ENCODE data around the gene ST14.
"Not testable (repeated sequence)": the region's sequence is repeated elsewhere in the genome, so short reads cannot be mapped to it uniquely, and the experiment has no call there.

ST14 gene

DNA sequence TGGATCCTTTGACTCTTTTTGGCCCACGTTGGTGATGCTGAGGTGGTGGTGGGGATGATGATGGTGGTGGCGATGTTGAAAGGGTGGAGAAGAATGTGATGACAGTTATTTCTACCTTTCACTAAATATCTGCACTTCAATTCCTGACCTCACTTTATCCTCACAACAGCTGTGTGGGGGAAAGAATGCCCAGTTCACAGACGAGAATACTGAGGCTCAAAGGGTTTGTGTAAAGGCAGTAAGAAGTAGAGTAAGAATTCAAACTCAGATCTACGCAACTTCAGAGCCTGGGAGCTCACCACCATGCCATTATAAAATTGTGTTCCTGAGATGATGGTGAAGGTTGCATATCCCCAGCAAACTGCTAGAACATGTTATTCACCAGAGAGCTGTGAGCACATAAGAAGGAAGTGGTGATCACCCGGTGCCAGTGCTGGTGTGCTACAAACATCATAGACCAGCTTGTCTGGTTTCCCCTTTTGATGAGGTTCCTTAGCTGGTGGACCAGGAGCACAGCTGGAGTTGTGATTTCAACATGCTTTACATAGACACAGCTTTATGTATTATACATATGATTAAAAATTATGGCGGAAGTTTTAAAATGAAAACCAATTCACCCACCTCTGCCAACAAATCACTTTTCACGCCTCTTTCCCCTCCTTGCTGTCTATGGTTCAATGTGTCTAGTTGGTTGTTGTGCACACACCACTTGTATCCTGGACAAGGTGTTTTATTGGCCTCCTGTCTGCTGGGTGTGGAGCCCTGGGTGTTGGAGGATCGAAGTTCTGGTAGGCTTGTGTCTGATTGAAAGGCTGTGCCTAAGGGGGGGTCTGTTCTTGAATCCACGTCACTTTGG, 6.2 kb downstream of the ST14 start:
- CTCF ChIA-PET, result interaction anchor here (1.1 kb wide), 1 partner anchor 14 kb away, joined by 3 read pairs; no protein-coding TSS in a partner anchor
- POLR2A ChIA-PET, result no interaction called here
- TF ChIP-seq, protein P1, sequence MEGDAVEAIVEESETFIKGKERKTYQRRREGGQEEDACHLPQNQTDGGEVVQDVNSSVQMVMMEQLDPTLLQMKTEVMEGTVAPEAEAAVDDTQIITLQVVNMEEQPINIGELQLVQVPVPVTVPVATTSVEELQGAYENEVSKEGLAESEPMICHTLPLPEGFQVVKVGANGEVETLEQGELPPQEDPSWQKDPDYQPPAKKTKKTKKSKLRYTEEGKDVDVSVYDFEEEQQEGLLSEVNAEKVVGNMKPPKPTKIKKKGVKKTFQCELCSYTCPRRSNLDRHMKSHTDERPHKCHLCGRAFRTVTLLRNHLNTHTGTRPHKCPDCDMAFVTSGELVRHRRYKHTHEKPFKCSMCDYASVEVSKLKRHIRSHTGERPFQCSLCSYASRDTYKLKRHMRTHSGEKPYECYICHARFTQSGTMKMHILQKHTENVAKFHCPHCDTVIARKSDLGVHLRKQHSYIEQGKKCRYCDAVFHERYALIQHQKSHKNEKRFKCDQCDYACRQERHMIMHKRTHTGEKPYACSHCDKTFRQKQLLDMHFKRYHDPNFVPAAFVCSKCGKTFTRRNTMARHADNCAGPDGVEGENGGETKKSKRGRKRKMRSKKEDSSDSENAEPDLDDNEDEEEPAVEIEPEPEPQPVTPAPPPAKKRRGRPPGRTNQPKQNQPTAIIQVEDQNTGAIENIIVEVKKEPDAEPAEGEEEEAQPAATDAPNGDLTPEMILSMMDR (IDR thresholded peaks at IDR 0.05; ENCODE audit: control extremely low read depth, extremely low read depth, low read depth, missing control alignments), result no peak
- DNase-seq (ENCODE audit: extremely low spot score), result no peak

DNA sequence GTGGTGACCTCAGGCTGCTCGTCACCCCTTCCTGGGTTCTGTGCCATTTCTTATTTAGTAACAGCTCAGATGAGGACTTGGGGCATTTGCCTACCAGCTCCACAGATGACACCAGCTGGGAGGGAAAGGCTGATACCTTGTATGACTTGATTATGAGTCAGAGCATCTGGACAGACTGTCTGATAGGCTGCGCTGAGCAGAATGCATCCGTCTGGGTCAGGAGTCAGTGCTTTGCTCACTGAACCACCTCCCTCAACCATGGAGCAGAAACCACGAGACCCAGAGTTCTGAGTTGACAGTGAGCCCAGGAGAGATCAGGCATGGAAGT, 6.8 kb downstream of the ST14 start:
- TF ChIP-seq, protein P1 (IDR thresholded peaks at IDR 0.05; ENCODE audit: control extremely low read depth, extremely low read depth, low read depth, missing control alignments), result no peak
- ChIA-PET POLR2A (no interaction called here), CTCF (interaction anchor here (1.1 kb wide), 1 partner anchor 13 kb away, joined by 3 read pairs; no protein-coding TSS in a partner anchor)
- DNase-seq (ENCODE audit: extremely low spot score), result no peak

DNA sequence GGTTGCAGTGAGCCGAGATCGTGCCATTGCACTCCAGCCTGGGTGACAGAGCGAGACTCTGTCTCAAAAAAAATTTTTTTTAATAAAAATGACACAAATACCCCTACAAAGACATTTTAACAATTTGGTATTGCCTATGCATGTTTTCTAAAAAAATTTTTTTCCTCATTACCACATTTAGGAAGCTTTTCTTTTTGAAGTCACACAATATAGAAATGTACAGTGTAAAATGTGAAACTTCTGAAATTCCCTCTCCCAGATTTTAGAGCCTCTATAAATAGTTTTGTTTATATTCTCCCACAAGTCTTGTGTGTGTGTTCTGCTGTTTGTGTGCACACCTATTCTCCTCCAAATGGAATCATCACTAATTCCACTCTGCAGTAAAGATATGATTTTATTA, 7.6 kb downstream of the ST14 start:
- ChIA-PET POLR2A (no interaction called here), CTCF (no interaction called here)
- TF ChIP-seq, protein P1 (IDR thresholded peaks at IDR 0.05; ENCODE audit: control extremely low read depth, extremely low read depth, low read depth, missing control alignments), result no peak
- DNase-seq (ENCODE audit: extremely low spot score), result no peak

DNA sequence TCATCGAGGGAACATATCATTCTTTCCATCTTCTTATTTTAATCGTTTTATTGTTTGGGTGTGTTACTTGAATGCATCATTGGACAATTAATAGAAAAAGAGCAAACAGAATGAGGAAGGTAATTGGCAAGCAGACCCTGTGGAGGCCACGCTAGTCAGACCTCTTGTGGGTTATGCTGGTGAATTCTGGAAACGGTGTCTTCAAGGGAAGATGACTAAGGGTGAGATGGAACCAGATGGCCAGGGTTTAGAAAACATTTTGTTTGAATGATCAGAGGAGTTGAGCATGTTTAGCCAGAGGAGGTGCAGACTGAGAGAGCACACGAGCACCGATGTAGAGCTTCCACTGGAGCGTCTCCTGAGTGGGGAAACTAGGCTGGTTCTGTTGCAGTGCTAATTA, 8.5 kb downstream of the ST14 start:
- CTCF ChIA-PET, result no interaction called here
- POLR2A ChIA-PET, result no interaction called here
- no peak for DNase-seq (ENCODE audit: extremely low spot score)
- TF ChIP-seq, protein P1 (IDR thresholded peaks at IDR 0.05; ENCODE audit: control extremely low read depth, extremely low read depth, low read depth, missing control alignments), result no peak

DNA sequence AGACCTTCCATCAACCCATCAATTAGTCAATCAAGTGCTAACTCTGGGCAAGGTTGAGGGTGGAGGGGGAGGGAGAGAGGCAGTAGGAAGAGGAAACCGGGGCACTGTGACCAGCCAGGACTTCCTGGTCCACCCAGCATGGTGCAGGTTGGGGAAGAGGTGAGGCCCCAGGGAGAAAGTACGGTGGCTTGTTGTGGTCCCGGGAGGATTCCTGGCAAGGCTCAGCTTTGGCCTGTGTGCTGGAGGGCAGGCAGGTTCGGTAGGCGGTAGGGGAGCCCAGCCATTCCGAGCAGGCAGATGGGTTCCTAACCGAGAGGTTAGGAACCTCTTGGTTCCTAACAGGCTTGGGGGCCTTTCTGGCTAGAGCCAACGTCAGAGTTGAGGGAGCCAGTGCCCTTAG, 10.8 kb downstream of the ST14 start:
- TF ChIP-seq, protein P1 (IDR thresholded peaks at IDR 0.05; ENCODE audit: control extremely low read depth, extremely low read depth, low read depth, missing control alignments), result no peak
- ChIA-PET POLR2A (no interaction called here), CTCF (no interaction called here)
- DNase-seq (ENCODE audit: extremely low spot score), result no peak

DNA sequence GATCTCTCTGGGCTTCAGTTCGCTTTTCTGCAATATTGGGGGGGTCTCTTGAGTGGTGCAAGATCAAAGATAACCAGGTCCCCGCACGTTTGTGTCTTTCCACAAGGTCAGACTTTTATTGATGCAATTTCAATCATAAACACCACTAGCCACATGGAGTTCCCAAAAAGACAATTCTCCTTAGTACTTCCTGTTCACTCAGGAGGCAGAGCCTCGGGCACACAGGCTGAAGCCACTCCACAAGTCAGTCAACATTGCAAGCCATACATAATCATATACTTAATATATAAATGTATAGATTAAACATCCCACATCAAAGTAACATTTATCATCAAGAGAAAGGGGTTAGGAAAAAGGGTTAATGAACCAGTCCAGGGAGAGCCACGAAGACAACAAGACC, 12.0 kb downstream of the ST14 start:
- CTCF ChIA-PET, result no interaction called here
- no peak for DNase-seq (ENCODE audit: extremely low spot score)
- POLR2A ChIA-PET, result no interaction called here
- TF ChIP-seq, protein P1 (IDR thresholded peaks at IDR 0.05; ENCODE audit: control extremely low read depth, extremely low read depth, low read depth, missing control alignments), result no peak

DNA sequence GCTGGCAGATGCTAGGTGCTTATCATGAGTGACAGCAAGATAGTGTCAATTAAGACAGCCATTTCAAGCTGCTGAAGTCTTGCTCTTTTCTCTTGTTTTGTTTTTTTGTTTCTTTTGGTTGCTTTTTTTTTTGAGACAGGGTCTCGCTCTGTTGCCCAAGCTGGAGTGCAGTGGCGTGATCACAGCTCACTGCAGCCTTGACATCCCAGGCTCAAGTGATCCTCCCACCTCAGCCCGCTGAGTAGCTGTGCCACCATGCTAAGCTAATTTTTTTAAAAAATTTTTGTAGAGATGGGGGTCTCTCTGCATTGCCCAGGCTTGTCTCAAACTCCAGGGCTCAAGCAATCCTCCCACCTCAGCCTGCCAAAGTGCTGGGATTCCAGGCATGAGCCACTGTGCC, 12.4 kb downstream of the ST14 start:
- CTCF ChIA-PET; POLR2A ChIA-PET; DNase-seq (ENCODE audit: extremely low spot score): not testable (repeated sequence)
